ENCODE results near the gene RALGPS1. TPM values are rescaled to one million over a fixed set of nuclear protein-coding genes. Genes with fewer than 3 reads are reported as not detected.
A peak's percentile ranks its signal among the peaks of the same experiment; 100 is the strongest.

RALGPS1 gene
- polyA plus RNA-seq, 4 donors: 16.6 to 53.3 (median 26.8) TPM

- Histone ChIP-seq H3K4me3 (ENCODE audit: low read depth in 1 of 3, low read length in 3 of 3) (no peak overlapping the region), H3K9me3 (ENCODE audit: control insufficient read depth in 2 of 2, insufficient read depth in 1 of 2, low read depth in 1 of 2, low read length in 1 of 2) (peaks cover 0 to 10% of the 10 kb centered on the region in 2 donors), H3K36me3 (ENCODE audit: control insufficient read depth in 3 of 3, insufficient read depth in 2 of 3, low read depth in 1 of 3, low read length in 3 of 3) (peaks cover 0 to 38% (median 9%) of the 10 kb centered on the region in 3 donors), H3K4me1 (ENCODE audit: control insufficient read depth in 3 of 3, insufficient read depth in 2 of 3, low read depth in 1 of 3, low read length in 2 of 3) (peaks cover 4 to 7% (median 5%) of the 10 kb centered on the region in 3 donors), H3K27ac (ENCODE audit: low read depth in 1 of 3, low read length in 2 of 3) (no peak overlapping the region), H3K27me3 (ENCODE audit: control insufficient read depth in 3 of 3, insufficient read depth in 3 of 3, low read length in 3 of 3) (no peaks in the 10 kb centered on the region)
- 96 to 100% (median 97%) methylated on average over 2 of the region's 2 CpGs for WGBS, 3 donors
- FAIRE-seq (no peak), DNase-seq (no peak)
Measured at GRCh38 chr9:126981218-126981617, 66.6 kb downstream of the RALGPS1 start.

DNA sequence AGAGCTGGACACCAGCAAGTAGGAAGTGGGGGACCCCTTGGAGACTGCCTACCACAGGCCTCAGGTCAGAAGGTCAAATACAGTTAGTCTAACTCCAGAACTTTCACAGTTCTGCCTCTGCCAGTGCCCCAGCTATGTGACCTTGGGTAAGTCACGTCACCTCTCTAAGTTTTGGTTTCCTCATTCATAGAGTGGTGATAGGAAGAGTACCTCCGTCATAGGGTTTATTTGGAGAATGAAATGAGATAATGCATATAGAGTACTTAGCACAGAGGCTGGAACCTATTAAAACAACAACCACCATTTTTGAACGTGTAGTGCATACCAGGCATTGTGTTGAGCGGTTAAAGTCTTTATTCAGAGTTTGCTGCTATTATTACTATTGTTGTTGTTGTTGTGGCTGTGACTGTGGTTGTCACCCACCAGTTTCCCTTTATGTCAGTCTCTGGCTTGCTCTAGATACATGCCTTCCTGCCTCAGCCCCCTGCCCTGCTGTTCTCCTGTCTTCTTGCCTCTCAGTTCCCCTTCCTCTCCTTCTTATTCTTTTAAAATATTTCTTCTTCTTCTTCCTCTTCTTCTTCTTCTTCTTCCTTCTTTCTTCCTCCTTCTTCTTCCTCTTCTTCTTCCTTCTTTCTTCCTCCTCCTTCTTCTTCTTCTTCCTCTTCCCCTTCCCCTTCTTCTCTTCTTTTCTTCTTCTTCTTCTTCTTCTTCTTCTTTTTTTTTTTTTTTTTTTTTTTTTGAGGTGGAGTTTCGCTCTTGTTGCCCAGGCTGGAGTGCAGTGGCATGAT, 67.8 kb downstream of the RALGPS1 start:
- H3K4me1 ChIP-seq (ENCODE audit: control insufficient read depth in 3 of 3, insufficient read depth in 2 of 3, low read depth in 1 of 3, low read length in 2 of 3): peaks cover 10 to 19% (median 10%) of the 10 kb centered on the region in 3 donors
- no peak for FAIRE-seq
- peaks cover 0 to 43% (median 7%) of the 10 kb centered on the region in 3 donors for H3K36me3 ChIP-seq (ENCODE audit: control insufficient read depth in 3 of 3, insufficient read depth in 2 of 3, low read depth in 1 of 3, low read length in 3 of 3)
- DNase-seq: no peak
- no peaks in the 10 kb centered on the region for H3K27me3 ChIP-seq (ENCODE audit: control insufficient read depth in 3 of 3, insufficient read depth in 3 of 3, low read length in 3 of 3)
- 73 to 92% (median 81%) methylated on average over 5 of the region's 5 CpGs for WGBS, 3 donors
- no peak overlapping the region for H3K27ac ChIP-seq (ENCODE audit: low read depth in 1 of 3, low read length in 2 of 3)
- no peak overlapping the region for H3K4me3 ChIP-seq (ENCODE audit: low read depth in 1 of 3, low read length in 3 of 3)
- H3K9me3 ChIP-seq (ENCODE audit: control insufficient read depth in 2 of 2, insufficient read depth in 1 of 2, low read depth in 1 of 2, low read length in 1 of 2): peaks cover 0 to 10% of the 10 kb centered on the region in 2 donors

GRCh38 chr9:126983767-126984166, 69.2 kb downstream of the RALGPS1 start:
- no peak overlapping the region for H3K4me3 ChIP-seq (ENCODE audit: low read depth in 1 of 3, low read length in 3 of 3)
- H3K4me1 ChIP-seq (ENCODE audit: control insufficient read depth in 3 of 3, insufficient read depth in 2 of 3, low read depth in 1 of 3, low read length in 2 of 3): peaks cover 10 to 20% (median 14%) of the 10 kb centered on the region in 3 donors
- 90 to 100% (median 98%) methylated on average over 1 of the region's 1 CpG for WGBS, 3 donors
- H3K27me3 ChIP-seq (ENCODE audit: control insufficient read depth in 3 of 3, insufficient read depth in 3 of 3, low read length in 3 of 3): no peaks in the 10 kb centered on the region
- H3K27ac ChIP-seq (ENCODE audit: low read depth in 1 of 3, low read length in 2 of 3): no peak overlapping the region
- DNase-seq (no peak), FAIRE-seq (no peak)
- peaks cover 0 to 10% of the 10 kb centered on the region in 2 donors for H3K9me3 ChIP-seq (ENCODE audit: control insufficient read depth in 2 of 2, insufficient read depth in 1 of 2, low read depth in 1 of 2, low read length in 1 of 2)
- peaks cover 0 to 48% (median 4%) of the 10 kb centered on the region in 3 donors for H3K36me3 ChIP-seq (ENCODE audit: control insufficient read depth in 3 of 3, insufficient read depth in 2 of 3, low read depth in 1 of 3, low read length in 3 of 3)

DNA sequence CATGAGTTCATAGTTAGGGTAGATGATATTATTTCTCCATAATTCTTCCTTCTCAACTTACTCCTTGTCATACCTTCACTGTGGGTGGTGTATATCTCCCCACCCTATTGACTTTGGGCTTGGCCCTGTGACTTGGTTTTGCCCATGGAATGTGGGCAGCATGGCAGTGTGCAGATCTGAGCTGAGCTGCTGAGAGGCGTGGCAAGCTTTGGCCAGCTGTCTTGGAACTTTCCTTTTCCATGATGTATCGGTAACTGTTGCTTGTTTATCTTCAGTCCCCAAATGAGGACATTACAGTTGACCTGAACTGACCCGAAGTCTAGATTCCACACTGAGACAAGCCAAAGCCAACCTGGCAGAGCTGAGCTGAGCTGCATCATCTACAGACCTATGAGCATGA, 70.4 kb downstream of the RALGPS1 start:
- no peak for FAIRE-seq

GRCh38 chr9:126985870-126986498, 71.4 kb downstream of the RALGPS1 start:
- Histone ChIP-seq H3K36me3 (ENCODE audit: control insufficient read depth in 3 of 3, insufficient read depth in 2 of 3, low read depth in 1 of 3, low read length in 3 of 3) (peaks cover 0 to 55% (median 6%) of the 10 kb centered on the region in 3 donors), H3K27me3 (ENCODE audit: control insufficient read depth in 3 of 3, insufficient read depth in 3 of 3, low read length in 3 of 3) (no peaks in the 10 kb centered on the region), H3K9me3 (ENCODE audit: control insufficient read depth in 2 of 2, insufficient read depth in 1 of 2, low read depth in 1 of 2, low read length in 1 of 2) (peaks cover 0 to 10% of the 10 kb centered on the region in 2 donors), H3K27ac (ENCODE audit: low read depth in 1 of 3, low read length in 2 of 3) (peak overlapping the region; percentile 69 to 89 (median 86)), H3K4me1 (ENCODE audit: control insufficient read depth in 3 of 3, insufficient read depth in 2 of 3, low read depth in 1 of 3, low read length in 2 of 3) (peaks cover 10 to 34% (median 14%) of the 10 kb centered on the region in 3 donors), H3K4me3 (ENCODE audit: low read depth in 1 of 3, low read length in 3 of 3) (no peak overlapping the region)
- FAIRE-seq (no peak), DNase-seq (peak; percentile 35 to 93)
- WGBS, 3 donors: 16 to 32% (median 17%) methylated on average over 7 of the region's 7 CpGs

More for the DNA sequence above, 70.4 kb downstream of the RALGPS1 start:
- Histone ChIP-seq H3K4me1 (ENCODE audit: control insufficient read depth in 3 of 3, insufficient read depth in 2 of 3, low read depth in 1 of 3, low read length in 2 of 3) (peaks cover 10 to 26% (median 14%) of the 10 kb centered on the region in 3 donors), H3K4me3 (ENCODE audit: low read depth in 1 of 3, low read length in 3 of 3) (no peak overlapping the region), H3K36me3 (ENCODE audit: control insufficient read depth in 3 of 3, insufficient read depth in 2 of 3, low read depth in 1 of 3, low read length in 3 of 3) (peaks cover 0 to 55% (median 7%) of the 10 kb centered on the region in 3 donors), H3K27me3 (ENCODE audit: control insufficient read depth in 3 of 3, insufficient read depth in 3 of 3, low read length in 3 of 3) (no peaks in the 10 kb centered on the region), H3K27ac (ENCODE audit: low read depth in 1 of 3, low read length in 2 of 3) (peak overlapping the region in 2 of 3 donors; percentile 15 to 43), H3K9me3 (ENCODE audit: control insufficient read depth in 2 of 2, insufficient read depth in 1 of 2, low read depth in 1 of 2, low read length in 1 of 2) (peaks cover 0 to 10% of the 10 kb centered on the region in 2 donors)
- 55 to 58% (median 56%) methylated on average over 3 of the region's 3 CpGs for WGBS, 3 donors
- DNase-seq: peak in 1 of 2 donors; percentile 57

DNA sequence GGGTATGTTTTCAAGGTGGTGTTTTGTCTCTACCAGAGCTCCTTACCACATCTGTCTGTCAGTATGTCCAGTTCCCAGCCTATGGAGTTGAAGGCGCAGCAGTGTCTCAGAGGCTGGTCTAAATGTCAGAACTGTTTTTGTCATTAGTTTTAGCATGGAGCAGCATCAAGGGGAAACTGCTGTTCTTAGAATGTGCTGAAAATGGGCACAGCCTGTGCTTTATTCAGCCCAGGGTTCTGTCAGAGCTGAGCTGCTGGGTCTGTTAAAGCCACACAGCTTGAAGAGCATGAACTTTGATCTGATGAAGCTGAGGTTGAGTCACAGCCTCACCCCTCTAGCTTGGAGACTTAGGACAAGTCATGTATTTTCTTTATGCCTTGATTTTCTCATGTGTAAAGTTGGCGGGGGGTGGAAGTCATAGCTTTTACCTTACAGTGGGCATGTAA, 71.9 kb downstream of the RALGPS1 start:
- no peak overlapping the region for H3K4me3 ChIP-seq (ENCODE audit: low read depth in 1 of 3, low read length in 3 of 3)
- peak; percentile 60 to 89 for DNase-seq
- H3K27ac ChIP-seq (ENCODE audit: low read depth in 1 of 3, low read length in 2 of 3): peak overlapping the region; percentile 69 to 89 (median 86)
- no peaks in the 10 kb centered on the region for H3K27me3 ChIP-seq (ENCODE audit: control insufficient read depth in 3 of 3, insufficient read depth in 3 of 3, low read length in 3 of 3)
- peaks cover 0 to 6% of the 10 kb centered on the region in 2 donors for H3K9me3 ChIP-seq (ENCODE audit: control insufficient read depth in 2 of 2, insufficient read depth in 1 of 2, low read depth in 1 of 2, low read length in 1 of 2)
- no peak for FAIRE-seq
- peaks cover 10 to 40% (median 14%) of the 10 kb centered on the region in 3 donors for H3K4me1 ChIP-seq (ENCODE audit: control insufficient read depth in 3 of 3, insufficient read depth in 2 of 3, low read depth in 1 of 3, low read length in 2 of 3)
- 82 to 88% (median 86%) methylated on average over 2 of the region's 2 CpGs for WGBS, 3 donors
- peaks cover 0 to 52% (median 6%) of the 10 kb centered on the region in 3 donors for H3K36me3 ChIP-seq (ENCODE audit: control insufficient read depth in 3 of 3, insufficient read depth in 2 of 3, low read depth in 1 of 3, low read length in 3 of 3)

- Histone ChIP-seq H3K36me3 (ENCODE audit: control insufficient read depth in 3 of 3, insufficient read depth in 2 of 3, low read depth in 1 of 3, low read length in 3 of 3) (peaks cover 0 to 46% (median 6%) of the 10 kb centered on the region in 3 donors), H3K4me1 (ENCODE audit: control insufficient read depth in 3 of 3, insufficient read depth in 2 of 3, low read depth in 1 of 3, low read length in 2 of 3) (peaks cover 10 to 45% (median 14%) of the 10 kb centered on the region in 3 donors), H3K4me3 (ENCODE audit: low read depth in 1 of 3, low read length in 3 of 3) (no peak overlapping the region), H3K9me3 (ENCODE audit: control insufficient read depth in 2 of 2, insufficient read depth in 1 of 2, low read depth in 1 of 2, low read length in 1 of 2) (peaks cover 0 to 6% of the 10 kb centered on the region in 2 donors), H3K27me3 (ENCODE audit: control insufficient read depth in 3 of 3, insufficient read depth in 3 of 3, low read length in 3 of 3) (no peaks in the 10 kb centered on the region), H3K27ac (ENCODE audit: low read depth in 1 of 3, low read length in 2 of 3) (no peak overlapping the region)
- no peak for DNase-seq
- no peak for FAIRE-seq
- 94 to 100% (median 98%) methylated on average over 2 of the region's 2 CpGs for WGBS, 3 donors
Measured at GRCh38 chr9:126988857-126989256, 74.3 kb downstream of the RALGPS1 start.
